Measurements from ENCODE around the gene GLIS1. TPM values are rescaled to one million over a fixed set of nuclear protein-coding genes. Genes with fewer than 3 reads are reported as not detected.

Gene GLIS1
- total RNA-seq, 1 donor from 2014 or later, result 0.07 TPM

DNA sequence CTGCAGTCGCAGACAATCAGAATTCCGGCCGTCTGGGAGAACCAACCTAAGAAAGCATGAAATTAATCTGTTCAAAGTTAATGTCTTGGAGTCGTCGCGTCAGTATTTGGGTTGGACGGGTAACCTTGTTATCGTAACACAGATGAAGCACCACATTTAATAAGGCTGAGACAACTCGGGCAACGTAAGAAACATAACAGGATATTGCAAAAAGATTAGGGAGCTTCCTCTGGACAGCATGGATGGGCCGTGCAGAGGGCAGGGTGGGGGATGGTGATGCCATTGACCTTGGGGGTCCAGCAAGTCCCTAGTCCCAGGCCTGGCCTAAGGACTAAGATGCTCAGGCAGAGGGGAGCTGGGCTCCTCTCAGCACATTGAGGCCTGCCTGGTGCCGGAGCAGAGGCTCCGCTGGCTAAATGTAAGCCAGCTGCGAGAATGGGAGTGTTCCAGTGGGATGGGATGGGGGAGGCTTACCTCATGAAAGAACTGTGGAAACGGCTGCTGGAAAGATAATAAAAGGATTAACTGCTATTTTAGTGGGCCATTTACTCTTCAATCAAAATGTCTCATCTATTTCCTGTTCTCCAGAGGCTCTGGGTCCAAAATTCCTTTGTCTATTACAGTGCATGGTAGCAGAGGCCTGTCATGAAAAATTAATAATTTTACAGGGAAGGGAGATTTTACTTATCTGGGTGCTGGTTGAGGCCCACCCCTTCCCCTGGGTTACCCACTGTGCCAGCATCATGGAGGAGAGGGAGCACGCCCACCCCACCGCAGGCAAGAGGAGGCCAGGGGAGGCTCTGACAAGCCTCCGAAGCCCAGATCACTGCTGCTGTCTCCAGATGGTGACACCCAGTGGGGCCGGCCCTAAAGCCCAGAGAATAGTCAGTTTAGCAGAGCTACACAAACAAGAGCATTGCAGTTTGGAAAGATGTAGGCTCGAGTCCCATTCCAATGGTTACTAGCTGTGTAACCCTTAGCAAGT is 148.1 kb downstream of the GLIS1 start:
- H3K4me3 ChIP-seq (ENCODE audit: insufficient read depth, low read depth, low read length), result no peak overlapping the region
- no peak overlapping the region for H2AFZ ChIP-seq (ENCODE audit: low read depth, low read length)
- H3K4me1 Mint-ChIP-seq (ENCODE audit: low read depth, unreplicated experiment), result peaks cover 4% of the 10 kb centered on the region
- H3K27ac Mint-ChIP-seq (ENCODE audit: unreplicated experiment), result peak overlapping the region; percentile 19
- H3K9me3 Mint-ChIP-seq (ENCODE audit: unreplicated experiment), result no peaks in the 10 kb centered on the region
- H3K4me2 ChIP-seq (ENCODE audit: low read length), result no peak overlapping the region
- peaks cover 10% of the 10 kb centered on the region for H3K79me2 ChIP-seq (ENCODE audit: insufficient read depth, low read length)
- DNase-seq (ENCODE audit: low read depth) (peak; percentile 47), FAIRE-seq (peak; percentile 23)
- no peak overlapping the region for H3K9ac ChIP-seq (ENCODE audit: low read length)
- H3K9me3 ChIP-seq (ENCODE audit: insufficient read depth, low read depth, low read length), result no peaks in the 10 kb centered on the region
- peaks cover 53% of the 10 kb centered on the region for H3K27me3 Mint-ChIP-seq (ENCODE audit: low read depth, unreplicated experiment)
- H3K27ac ChIP-seq (ENCODE audit: low read depth, low read length), result peak overlapping the region; percentile 22
- no peak for TF ChIP-seq EZH2 (IDR thresholded peaks at IDR 0.05; ENCODE audit: insufficient read depth, low read length)
- TF ChIP-seq, protein P1, sequence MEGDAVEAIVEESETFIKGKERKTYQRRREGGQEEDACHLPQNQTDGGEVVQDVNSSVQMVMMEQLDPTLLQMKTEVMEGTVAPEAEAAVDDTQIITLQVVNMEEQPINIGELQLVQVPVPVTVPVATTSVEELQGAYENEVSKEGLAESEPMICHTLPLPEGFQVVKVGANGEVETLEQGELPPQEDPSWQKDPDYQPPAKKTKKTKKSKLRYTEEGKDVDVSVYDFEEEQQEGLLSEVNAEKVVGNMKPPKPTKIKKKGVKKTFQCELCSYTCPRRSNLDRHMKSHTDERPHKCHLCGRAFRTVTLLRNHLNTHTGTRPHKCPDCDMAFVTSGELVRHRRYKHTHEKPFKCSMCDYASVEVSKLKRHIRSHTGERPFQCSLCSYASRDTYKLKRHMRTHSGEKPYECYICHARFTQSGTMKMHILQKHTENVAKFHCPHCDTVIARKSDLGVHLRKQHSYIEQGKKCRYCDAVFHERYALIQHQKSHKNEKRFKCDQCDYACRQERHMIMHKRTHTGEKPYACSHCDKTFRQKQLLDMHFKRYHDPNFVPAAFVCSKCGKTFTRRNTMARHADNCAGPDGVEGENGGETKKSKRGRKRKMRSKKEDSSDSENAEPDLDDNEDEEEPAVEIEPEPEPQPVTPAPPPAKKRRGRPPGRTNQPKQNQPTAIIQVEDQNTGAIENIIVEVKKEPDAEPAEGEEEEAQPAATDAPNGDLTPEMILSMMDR (IDR thresholded peaks at IDR 0.05; ENCODE audit: insufficient read depth, low read depth, low read length), result no peak
- peaks cover 4% of the 10 kb centered on the region for H3K36me3 ChIP-seq (ENCODE audit: insufficient read depth, low read length)
- H3K27me3 ChIP-seq (ENCODE audit: insufficient read depth, low read length), result no peaks in the 10 kb centered on the region
- H3K36me3 Mint-ChIP-seq (ENCODE audit: low read depth, unreplicated experiment), result no peaks in the 10 kb centered on the region
- no peak overlapping the region for H3K4me3 Mint-ChIP-seq (ENCODE audit: unreplicated experiment)
- peaks cover 4% of the 10 kb centered on the region for H3K4me1 ChIP-seq (ENCODE audit: insufficient read depth, low read length)
- peaks cover 90% of the 10 kb centered on the region for H4K20me1 ChIP-seq (ENCODE audit: insufficient read depth, low read length)

DNA sequence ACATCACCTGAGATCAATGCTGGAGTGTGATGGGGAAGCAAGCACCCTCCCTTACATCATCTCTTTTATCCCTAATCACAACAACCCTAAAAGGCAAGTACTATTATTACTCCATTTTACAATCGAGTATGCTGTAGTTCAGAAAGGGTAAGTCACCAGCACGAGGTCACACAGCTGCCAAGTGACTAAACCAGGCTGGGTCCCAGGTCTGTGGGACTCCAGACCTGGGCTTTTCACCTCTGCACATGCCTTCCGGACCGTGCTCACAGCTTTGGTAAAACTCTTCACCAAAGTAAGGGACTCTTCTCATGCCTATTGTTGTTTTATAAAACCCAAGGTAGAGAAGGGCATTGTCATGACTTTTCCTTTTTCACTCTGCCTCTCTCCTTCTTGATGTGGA is 148.9 kb downstream of the GLIS1 start:
- Histone ChIP-seq H3K4me1 (ENCODE audit: insufficient read depth, low read length) (peaks cover 4% of the 10 kb centered on the region), H3K27ac (ENCODE audit: low read depth, low read length) (no peak overlapping the region), H3K9me3 (ENCODE audit: insufficient read depth, low read depth, low read length) (no peaks in the 10 kb centered on the region), H3K4me2 (ENCODE audit: low read length) (no peak overlapping the region), H3K79me2 (ENCODE audit: insufficient read depth, low read length) (peaks cover 12% of the 10 kb centered on the region), H4K20me1 (ENCODE audit: insufficient read depth, low read length) (peaks cover 92% of the 10 kb centered on the region), H3K36me3 (ENCODE audit: insufficient read depth, low read length) (peaks cover 2% of the 10 kb centered on the region), H3K9ac (ENCODE audit: low read length) (no peak overlapping the region), H3K27me3 (ENCODE audit: insufficient read depth, low read length) (no peaks in the 10 kb centered on the region), H3K4me3 (ENCODE audit: insufficient read depth, low read depth, low read length) (no peak overlapping the region), H2AFZ (ENCODE audit: low read depth, low read length) (no peak overlapping the region)
- Mint-ChIP-seq H3K36me3 (ENCODE audit: low read depth, unreplicated experiment) (no peaks in the 10 kb centered on the region), H3K4me3 (ENCODE audit: unreplicated experiment) (no peak overlapping the region), H3K27ac (ENCODE audit: unreplicated experiment) (no peak overlapping the region), H3K4me1 (ENCODE audit: low read depth, unreplicated experiment) (peaks cover 4% of the 10 kb centered on the region), H3K9me3 (ENCODE audit: unreplicated experiment) (no peaks in the 10 kb centered on the region), H3K27me3 (ENCODE audit: low read depth, unreplicated experiment) (peaks cover 51% of the 10 kb centered on the region)
- no peak for DNase-seq (ENCODE audit: low read depth)
- no peak for TF ChIP-seq EZH2 (IDR thresholded peaks at IDR 0.05; ENCODE audit: insufficient read depth, low read length)
- TF ChIP-seq, protein P1 (IDR thresholded peaks at IDR 0.05; ENCODE audit: insufficient read depth, low read depth, low read length), result no peak
- no peak for FAIRE-seq
